Renal pelvis (tissue), 4 donors: ENCODE results near the gene NPRL2. TPM values are rescaled to one million over a fixed set of nuclear protein-coding genes. Genes with fewer than 3 reads are reported as not detected.

Source experiments
- DNase-seq: peaks from one replicate; pipeline ENCODE4 v3.0.0-alpha.2; 2013
- polyA plus RNA-seq, 3 donors: library from polyadenylated mRNA; unstranded; fragments of 120-200 nt; gene quantifications; one replicate each; pipeline ENCODE4 v1.2.1, GENCODE V29; 2013; ENCODE audit not compliant: insufficient read length in 3 of 3

NPRL2 gene
- polyA plus RNA-seq, 3 donors: 29.2 to 32.9 (median 32.3) TPM

DNA sequence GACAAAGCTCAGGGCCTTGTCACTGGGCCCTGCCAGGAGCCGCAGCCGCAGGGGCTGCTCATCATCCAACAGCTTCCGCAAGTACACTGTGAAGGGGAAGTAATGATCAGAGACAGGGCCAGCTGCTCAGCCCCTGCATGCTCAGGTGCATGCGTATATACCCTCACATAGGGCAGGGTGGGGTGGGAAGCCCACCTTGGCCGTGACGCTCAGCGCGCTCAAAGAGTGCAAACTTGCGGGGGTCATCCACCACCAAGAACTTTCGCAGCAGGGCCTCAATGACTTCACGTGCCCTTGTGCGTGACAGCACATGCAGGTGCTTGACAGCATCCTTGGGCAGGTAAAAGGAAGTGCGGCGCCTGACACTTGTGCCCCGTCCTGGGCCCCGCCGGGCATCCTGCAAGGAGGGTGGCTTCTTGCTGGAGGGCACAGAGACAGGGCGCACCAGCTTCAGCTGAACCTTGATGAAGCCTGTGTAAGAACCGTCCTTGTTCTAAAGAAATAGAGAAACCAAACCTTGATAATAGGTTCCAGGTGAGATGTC is 19.1 kb downstream of the NPRL2 start:
- no peak for DNase-seq

DNA sequence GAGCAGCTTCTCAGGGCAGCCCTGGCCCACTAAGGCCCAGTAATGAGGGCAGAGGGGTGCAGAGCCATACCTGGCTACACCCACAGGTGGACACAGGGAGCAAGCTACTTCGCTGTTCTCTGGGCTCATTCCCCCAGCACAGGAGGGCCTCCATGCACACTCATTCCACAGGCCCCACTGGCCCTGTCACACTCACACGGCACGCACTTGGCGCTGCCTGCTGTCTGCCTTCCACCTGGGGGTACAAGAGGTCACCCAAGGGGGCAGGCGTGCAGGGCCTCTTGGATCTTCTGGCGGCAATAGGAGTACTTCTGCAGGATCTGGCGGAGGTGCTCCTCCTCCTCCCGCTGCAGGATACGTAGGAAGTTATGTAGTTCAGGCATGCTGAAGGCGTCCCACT is 20.2 kb downstream of the NPRL2 start:
- no peak for DNase-seq

DNA sequence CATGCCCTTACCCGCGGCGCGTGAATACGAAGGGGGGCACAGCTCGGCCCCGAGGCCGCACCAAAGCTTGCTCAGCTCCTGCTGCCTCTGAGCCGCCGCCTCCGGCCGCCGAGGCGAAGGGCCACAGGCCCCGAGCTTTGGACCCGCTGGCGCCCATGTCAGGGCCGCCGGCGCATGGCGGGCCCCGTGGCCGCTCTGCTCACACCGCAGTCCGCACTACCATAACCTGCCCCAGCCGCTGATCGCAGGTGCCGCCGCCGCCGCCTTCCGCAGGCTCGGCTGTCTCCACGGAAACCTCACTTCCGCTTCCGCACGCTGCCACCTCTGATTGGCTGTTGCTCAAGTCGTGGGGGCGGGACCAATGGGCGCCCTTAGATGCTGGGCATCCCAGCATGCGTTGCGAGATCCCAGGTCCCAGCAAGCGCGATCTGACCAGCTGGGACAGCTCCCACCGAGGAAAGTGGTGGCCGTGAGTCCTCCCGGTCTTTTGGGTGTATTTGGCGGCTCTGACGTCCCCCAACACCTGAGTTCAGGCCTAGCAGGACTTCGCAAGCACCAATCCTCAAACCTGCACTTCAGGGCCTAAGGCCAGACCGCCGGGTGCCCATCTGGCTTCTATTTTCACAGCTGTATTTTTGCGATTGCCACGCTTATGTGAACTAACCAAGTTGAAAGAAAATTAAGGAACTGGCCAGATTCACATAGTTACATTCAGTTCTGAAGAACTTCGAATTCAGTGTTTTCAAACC is 22.5 kb downstream of the NPRL2 start, which contains the start of gene TUSC2:
Gene TUSC2, minus strand, starts transcription at position 281 of the 749 bp plus-strand sequence. Its CDS starts 124 bp downstream, at position 157.
- peak; percentile 98 for DNase-seq

DNA sequence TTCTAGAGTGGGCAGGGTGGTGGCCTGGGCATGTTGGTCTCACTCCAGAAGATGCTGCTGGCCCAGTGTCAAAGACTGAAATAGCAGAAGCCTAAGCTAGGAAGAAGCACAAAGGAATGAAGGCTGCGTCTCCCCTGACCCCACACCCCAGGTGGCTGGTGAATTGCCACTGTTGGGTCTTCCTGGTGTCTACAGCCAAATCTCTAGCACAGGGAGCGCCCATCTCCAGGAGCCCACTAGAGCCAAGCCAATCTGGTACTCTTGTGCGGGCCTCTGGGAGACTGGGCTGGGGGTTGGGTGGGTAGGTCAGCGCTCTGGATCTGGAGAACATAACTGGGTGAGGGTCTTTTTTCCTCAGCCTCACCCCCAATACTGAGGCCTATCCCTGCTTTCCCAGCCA is 23.4 kb downstream of the NPRL2 start:
- no peak for DNase-seq

DNA sequence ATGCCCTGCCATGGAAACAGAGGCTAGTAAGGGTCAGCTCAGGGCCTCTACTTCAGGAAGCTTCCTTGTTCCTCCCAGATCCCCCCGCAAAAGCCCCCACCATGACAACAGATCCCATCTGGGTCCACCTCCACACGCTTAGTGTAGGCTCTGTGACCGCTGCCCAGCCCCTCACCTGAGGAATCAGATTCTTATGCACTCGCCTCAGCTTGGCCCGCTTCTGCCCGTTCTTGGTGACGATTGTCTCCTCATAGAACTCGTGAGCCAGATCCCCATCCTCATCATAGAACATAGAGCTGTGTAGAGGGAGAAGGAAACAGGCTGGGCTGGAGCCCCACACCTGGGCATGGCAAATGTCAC is 24.4 kb downstream of the NPRL2 start:
- no peak for DNase-seq

DNA sequence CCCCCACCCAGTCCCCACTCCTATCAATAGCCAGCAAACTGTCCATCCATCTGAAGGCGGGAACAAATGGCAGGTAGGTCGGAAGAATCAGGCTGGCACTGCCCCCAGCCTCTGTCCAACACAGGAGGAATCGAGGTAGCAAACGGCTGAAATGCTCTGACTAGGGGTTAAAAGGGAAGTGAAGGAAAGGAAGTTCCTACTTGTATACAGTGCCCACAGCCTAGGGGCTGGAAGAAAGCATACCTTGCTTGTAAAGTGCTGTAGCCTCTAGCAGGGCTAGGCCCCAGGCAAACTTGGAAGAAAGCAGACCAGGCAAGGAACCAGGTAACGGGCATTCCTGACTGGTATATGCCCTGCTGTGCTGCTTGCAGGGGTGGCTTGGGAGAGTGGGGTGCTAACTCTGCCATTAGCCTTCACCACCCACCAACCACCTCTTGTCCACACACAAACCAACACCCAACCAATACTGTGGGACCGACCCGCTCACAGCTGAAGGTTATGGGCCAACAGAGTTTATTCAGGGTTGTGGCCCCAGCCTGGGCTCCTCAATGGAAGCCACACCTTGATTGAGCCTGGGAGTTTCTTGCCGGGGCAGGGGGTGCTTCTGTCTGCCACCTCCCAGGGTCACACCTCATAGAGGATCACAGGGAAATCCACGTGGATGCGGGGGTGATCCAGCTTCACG is 24.9 kb downstream of the NPRL2 start:
- no peak for DNase-seq

DNA sequence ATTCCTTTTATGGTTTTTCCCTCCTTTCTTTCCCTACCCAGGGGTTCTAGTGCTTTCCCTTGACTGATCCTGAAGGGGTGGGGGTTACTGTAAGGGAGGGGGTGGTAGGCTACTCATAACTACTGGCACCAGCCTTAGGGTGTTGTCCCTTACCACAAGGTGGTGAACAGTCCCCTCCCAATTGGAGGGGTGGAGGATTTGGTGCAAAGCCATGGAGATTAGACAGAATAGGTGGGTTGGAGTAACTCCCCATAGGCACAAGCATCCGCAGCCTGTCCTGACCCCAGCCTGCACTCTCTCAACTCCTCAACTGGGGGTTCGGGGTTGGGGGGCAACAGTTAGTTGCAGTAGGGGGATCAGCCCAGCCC is 25.5 kb downstream of the NPRL2 start:
- no peak for DNase-seq

DNA sequence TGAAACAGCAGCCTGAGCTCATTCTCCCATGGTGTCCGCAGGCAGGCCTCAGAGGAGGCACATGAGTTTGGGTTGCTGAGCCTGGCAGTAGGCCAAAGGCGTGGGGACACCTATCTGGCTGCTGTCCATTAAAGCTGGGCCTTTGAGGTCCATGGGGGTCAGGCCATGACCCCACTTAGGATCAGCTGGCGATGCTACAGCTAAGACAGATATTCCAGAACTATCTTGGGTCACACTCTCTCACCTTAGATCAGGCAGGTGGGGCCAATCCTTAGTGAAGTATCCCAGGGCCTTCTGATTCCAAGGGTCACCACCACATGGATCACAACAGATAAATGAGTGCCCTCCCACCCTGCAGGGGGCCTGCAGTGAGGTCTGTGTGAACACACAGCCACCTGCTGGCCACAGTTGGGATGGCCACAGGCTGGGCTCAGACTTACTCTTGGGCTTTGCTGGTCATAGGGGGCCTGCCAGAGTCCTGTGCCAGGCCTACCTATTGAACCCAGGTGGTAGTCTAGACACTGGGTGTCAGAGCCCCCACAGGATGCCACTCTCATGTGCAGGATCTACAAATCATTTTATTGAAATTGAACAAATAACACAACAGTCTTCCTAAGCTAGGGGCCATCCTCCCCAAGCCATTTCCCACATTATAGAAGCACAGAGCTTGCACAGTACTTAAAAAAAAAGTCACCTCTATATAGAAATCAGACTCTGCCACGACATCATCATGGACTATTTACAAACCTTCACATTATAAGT is 26.0 kb downstream of the NPRL2 start:
- DNase-seq: no peak

DNA sequence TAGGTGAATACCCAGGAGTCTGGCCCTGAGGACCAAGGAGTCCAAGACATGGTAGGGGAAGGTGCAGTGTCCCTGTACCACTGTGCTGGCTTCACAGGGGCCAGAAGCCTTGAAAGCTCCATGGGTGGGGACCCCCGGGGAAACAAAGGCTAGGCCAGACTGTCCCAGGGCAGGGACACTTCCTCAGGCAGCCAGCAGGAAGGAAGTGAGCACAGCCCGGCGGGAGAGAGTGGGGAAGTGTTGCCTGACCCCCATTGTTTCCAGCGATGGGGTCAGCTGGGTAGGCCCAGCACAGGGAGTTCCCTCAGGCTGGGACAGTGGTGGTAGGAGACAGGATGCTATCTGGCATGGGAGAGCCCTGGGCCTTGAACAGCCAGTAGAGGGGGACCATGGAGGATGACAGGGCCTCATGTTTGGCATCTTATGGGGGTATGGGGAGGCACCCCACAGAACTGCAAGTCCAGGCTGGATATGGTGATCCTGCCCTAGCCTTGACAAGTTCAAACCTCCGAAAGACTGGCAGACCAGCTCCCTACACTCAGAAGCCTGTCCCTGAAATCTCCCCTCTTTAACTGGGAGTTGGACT is 26.9 kb downstream of the NPRL2 start:
- no peak for DNase-seq

DNA sequence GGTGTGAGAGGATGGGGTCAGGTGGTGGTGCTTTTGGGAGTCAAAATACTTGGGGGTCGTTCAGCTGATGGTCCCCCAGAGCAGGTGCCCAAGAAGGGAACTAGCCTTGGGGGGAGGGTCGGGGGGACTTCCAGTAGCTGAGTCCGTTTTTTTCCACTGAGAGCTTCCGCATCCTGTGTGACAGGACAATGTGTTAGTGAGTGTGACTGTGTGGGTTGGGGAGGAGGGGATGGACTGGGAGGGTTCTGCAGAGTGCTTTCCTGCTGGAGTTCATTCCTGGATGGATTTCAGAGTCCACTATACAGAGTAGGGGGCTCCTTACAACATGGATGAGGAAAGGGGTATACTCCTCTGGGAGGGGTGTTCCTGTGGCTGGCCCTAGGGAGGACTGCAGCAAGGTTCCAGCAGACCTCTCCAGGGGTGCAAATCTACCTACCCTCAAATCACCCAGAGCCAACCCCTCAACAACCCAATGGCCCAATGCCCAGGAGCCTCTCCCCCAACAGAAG is 27.4 kb downstream of the NPRL2 start:
- DNase-seq: no peak

DNA sequence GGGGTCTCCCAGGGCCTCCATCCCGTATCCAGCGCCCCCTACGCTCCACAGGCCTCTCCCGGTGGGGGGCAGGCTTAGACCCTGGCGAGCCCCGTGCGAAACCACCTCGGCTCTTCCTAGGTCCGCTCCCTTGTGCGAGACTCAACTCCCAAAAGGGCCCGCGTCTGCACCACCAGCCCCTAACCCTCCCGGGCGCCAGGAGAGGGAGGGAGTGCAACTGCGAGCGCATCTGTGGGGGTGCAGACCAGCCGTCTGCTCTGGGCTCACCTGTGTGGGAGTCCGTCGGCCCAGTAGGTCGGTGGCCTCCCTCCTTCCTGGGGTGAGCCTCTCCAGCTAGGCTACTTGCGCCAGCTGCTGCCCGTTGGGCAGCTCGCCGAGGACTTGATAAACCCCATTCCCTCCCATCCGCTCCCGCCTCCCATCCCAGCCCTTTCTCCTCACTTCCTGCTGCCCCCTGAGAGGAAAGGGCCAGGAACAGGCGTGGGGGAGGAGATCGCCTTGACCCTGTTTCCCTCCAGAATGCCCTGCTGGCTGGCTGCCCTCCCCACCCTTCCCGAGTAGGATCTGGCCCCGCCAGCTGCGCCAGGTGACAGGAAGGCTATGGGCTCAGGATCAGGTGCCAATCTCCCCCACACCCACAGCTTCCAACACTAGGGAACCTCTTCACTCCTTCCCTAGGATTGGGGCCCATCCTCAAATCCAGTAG is 28.0 kb downstream of the NPRL2 start, which contains the start of gene HYAL2:
Gene HYAL2, minus strand, starts transcription at position 360 of the 706 bp plus-strand sequence. CDS start 2,256 bp downstream, outside the sequence.
- no peak for DNase-seq

DNA sequence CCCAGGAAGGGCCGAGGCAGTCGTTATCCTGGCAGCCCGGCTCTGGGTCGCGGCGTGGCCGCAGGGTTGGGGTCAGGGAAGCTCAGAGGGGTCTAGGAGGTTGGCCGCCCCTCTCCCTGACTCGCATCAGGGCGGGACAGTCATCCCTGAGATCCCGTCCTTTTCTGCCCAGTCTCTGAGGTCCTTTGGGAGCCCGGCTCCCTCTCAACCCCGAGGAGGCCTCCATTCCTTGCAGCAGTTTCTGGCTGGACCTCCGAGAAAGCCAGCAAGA is 28.5 kb downstream of the NPRL2 start:
- DNase-seq: no peak

DNA sequence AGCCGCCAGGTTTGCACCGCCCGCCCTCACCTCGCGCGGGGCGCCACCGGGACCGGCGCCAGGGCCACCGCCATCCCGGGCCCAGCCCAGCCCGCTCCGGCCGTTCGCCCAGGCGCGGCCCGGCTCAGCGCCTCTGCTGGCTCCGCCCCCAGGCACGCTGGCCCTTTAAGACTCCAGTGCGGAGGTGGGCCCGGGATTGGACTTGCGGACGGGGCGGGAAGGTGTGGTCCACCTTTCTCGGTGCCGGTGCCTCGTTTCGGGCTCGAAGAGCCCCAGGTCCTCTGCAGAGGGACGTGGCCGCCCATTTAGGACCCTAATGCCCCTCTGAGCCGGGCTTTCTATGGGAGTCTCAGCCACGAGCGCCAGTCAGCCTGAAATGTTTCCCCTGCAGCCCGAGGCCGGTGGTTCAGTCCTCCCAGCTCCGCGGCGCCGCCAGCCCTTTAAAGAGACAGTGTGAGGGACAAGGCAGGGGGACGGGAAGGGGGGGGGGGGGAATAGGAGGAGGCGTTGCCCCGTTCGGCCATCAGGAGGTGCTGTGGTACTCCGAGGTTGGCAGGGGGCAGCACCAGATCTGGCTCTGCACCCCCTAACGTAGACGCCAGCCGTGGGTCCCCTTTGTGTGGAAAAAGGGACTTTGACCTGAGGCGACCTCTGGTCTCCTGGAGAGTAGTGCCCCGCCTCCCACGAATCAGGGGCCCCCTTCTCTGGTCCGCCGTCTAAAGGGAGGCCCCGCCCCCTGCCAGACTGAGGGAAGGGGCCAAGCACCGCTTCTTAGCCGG is 29.1 kb downstream of the NPRL2 start:
- peak; percentile 91 for DNase-seq

DNA sequence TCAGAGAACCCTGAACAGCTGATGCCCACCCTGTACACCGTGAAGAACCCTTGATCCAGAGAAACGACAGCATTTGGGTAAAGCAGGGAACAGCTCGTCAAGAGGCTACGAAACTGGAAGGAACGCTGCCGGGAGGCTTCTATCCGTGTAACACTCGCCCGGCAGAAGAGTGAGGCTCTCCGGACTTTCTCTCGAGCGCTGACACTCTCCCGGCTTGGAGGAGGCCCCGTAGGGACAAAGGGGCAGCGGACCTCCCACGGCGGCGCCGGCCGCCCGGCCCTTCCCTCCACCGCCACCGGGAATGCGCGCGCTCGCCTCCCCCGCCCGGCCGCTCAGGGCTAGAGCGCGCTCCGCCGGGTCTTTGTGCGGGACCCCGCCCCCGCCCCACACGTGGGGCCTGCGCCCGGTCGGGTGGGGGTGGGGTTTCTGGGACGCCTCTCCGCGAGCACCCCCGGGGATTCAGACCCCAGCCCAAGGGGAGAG is 29.7 kb downstream of the NPRL2 start:
- DNase-seq: peak; percentile 88

DNA sequence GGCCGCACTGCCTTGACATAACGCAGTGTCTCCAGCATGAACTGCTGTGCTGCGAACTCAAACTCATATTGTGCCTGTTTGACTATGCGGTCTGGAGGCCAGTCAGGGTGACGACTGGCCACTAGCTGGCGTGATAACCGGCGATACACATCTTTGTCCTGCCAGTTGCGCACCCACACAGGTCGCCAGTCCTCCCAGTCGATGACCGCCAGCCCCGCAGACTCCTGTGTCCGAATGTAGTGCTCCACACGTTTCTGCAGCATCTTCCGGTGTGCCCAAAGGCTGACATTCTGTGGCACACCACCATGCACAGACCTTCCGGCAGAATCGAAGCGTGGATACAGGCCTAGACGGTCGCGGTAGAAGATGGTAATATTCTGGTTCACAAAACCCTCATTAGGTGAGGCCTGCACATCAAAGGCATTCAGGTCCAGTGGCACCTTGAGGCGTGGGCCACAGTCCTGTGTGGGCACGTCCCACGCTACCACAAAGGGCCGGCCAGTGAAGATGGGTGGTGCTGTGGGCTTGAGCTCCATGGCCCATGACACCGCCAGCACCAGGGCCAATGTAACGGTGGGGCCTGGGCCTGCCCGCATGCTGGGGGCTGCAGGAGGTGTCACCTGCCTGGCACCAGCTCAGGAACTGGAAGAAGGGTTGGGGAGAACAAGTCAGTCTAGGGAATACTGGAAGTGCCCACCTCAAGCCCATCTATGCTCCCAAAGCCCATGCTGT is 30.5 kb downstream of the NPRL2 start:
- no peak for DNase-seq

DNA sequence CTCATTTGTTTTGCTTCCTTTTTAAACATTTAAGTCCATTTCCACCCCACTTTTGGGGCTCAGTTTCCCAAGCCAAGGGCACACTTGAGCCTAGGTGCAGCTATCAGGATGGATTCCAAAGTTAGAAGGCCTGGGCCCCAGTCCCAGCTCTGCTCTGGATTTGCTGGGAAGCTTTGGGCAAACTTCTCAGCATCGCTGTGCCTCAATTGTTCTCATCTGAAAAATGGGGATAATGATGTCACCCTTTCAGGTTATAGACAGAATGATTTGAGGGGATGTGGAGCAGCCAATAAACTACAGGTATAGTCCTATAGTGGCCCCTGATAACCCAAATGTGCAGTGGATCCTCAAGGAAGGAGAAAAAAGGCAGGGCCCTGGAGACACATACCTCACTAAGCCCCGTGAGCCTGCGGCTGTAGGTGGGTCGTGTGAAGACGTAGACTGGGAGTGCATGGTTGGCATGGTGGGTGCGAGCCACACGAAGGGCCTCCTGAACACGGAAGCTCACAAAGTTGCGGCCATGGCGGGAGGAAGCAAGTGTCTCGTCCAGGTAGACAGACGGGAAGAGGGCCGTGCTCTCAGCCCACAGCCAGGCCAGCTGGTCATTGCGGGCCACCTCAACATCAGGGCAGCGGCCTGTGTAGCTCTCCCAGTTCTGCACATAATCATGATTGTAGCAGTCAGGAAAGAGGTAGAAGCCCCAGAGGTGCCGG is 31.2 kb downstream of the NPRL2 start:
- no peak for DNase-seq

DNA sequence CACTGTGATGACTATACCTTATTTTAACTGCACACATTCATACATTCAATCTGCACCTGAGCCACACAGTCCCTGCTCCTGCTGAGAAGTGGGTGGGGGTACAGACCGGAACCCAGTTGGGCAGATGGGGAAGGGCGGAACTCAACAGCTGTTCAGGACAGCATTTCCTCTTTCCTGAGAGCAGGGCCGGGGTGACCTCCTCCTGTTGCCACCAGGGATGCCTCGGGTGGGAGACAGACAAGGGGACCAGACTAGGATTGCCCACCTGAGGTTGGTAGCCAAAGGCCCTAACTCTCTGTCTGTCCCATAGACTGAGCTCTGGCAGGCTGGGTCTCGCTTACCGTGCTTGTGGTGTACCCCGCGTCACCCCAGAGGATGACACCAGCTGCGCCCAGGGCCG is 32.0 kb downstream of the NPRL2 start:
- no peak for DNase-seq

DNA sequence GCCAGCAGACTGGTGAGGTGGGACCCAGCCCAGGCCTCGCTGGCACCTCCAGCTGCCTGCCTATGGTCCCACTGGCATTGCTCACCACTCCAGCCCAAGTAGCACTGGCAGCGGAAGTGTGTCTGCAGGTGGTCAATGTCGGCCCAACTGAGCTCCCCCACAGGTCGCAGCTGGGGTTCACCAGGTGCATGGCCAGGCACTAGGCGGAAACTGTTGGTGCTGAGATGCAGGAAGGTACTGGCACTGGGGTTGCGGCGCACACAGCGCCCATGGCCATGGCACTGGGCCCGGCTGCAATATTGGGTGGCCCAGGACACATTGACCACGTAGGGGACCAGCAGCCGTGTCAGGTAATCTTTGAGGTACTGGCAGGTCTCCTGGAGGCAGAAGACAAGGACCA is 32.4 kb downstream of the NPRL2 start:
- no peak for DNase-seq

DNA sequence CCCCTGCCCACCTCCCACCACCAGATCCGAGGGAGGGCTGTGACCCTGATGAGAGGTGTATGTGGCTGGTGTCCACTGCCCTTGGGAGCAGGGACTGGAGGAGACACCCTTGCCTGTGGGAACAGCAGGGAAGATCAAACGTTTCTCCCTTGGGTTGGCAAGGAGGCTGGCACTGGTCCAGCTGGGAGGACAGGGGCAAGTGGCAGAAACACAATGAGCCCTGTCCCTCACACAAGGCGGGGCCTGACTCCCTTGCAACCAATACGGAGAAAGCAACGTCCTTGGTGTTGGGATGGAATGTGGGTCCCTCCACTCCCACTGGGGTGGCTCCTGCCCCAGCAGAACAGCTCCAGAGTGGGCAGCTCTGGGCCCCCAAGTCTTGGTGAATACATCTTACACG is 33.3 kb downstream of the NPRL2 start:
- DNase-seq: no peak
